T-helper 2 cell treated with Interferon-gamma antibody and Interleukin-4, amounts not matched to agents 100 ng/mL and 5 ng/mL, for 36 hours (primary cell): ENCODE measurements around the gene PLEKHH2. TPM values are rescaled to one million over a fixed set of nuclear protein-coding genes. Genes with fewer than 3 reads are reported as not detected.
"Not testable (repeated sequence)": the region's sequence is repeated elsewhere in the genome, so short reads cannot be mapped to it uniquely, and the experiment has no call there.

Source experiments
- intact Hi-C: fragments of 100-400 bp; cut with micrococcal nuclease; formaldehyde crosslinking; loops from one replicate; pipeline ENCODE4 v1.15.1; 2023
- total RNA-seq: library from RNA; stranded (reverse); gene quantifications from 2 replicates; pipeline ENCODE4 v1.2.3, GENCODE V29; 2022

Gene PLEKHH2
- 2.3 and 3.2 TPM in 2 replicates for total RNA-seq

DNA sequence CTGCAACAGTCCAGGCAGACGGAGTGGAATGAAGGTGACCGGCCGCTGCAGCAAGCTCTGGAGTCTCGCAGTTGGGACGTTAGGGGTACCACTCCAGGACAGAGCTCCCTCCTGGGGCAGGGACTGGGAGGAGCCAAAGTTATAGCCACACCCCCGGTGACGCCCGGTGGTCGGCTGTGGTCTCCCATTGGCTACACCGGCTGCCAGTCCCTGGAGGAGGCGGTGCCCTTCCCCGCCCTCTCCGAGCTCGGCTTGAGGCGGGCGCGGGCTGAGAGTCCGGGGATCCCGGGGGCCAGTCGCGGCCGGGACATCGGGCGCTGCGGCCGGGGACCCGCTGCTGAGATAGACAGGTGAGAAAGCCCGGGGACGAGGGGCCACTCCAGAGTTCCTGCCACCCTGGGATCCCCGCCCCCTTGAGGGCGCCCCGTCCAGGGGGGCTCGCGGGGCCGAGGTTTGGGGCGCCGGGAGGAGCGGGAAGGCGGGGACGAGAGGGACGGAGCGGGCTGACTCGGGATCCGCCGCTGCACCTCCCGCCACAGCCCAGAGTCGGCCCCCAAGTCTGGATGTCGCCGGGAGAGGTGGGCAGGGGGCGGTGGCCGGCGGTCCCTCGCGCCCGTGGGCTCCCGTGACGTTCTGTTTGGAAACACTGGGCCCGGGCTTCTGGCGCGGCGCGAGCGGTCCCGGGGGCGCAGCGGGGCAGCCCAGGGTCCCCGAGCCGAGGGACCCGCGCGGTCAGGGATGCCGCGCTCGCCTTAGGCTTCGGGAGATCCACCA lies at the start of gene PLEKHH2:
PLEKHH2 (plus strand) TSS at position 231 of the 774 bp plus-strand sequence. CDS start 7,414 bp downstream, outside the sequence.
- intact Hi-C loops: loop anchor here (1.0 to 5.0 kb wide), 3 partner anchors 41 to 1275 kb away; partner anchors contain the start of genes COX7A2L, DYNC2LI1 and THADA

DNA sequence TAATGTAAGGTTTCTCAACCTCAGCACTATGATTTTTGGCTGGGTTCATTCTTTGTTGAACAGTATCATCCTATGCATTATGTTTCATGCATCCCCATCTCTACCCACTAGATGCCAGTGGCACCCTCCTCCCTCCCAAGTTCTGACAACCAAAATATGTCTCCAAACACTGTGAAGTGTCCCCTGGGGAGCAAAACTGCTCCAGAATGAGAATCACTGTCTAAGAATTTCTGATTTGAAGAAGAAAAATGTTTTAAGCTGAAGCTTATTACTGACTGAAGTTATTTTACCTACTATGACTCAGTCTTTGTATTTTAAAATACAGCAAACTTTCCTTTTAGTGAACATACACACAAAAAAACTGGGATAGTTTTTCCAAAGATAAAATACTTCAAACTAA lies 44.6 kb upstream of the PLEKHH2 start:
- intact Hi-C loops: no loop called here

DNA sequence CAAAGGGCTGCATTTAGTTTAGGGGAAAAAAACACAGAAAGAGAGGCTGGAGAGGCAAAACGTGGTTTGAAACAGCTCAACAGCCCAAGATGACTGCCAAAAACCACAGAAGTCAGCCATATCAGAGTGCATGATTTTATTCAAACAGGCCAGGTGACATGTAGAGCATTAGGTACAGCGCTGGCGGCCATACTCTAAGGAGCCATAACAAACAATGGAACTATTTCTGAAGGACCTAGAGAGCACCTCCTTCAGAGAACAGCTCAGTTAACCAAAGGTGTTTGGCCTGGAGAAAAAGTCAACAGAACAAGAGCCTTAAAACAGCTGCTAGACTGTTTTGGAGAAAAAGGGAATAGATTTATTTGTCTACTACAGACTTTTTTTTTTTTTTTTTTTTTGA lies 43.8 kb upstream of the PLEKHH2 start:
- intact Hi-C loops: no loop called here

DNA sequence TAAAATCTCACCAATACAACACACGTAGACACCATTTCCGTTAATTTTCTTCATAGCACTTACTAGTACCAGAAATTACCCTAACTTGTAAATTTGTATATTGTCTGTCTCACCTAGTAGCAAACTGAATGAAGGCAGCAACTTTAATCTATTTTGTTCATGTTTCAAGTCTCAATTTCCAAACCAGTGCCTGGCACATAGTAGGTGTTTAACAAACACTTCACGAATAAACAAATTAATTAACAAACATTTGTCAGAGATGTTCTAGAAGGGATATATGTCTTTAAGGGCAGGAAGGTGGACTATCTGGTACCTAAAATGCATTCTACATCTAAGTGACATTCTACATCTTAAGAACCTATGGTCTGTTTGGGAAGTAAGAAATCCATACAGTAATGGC lies 42.2 kb upstream of the PLEKHH2 start:
- intact Hi-C loops: no loop called here

DNA sequence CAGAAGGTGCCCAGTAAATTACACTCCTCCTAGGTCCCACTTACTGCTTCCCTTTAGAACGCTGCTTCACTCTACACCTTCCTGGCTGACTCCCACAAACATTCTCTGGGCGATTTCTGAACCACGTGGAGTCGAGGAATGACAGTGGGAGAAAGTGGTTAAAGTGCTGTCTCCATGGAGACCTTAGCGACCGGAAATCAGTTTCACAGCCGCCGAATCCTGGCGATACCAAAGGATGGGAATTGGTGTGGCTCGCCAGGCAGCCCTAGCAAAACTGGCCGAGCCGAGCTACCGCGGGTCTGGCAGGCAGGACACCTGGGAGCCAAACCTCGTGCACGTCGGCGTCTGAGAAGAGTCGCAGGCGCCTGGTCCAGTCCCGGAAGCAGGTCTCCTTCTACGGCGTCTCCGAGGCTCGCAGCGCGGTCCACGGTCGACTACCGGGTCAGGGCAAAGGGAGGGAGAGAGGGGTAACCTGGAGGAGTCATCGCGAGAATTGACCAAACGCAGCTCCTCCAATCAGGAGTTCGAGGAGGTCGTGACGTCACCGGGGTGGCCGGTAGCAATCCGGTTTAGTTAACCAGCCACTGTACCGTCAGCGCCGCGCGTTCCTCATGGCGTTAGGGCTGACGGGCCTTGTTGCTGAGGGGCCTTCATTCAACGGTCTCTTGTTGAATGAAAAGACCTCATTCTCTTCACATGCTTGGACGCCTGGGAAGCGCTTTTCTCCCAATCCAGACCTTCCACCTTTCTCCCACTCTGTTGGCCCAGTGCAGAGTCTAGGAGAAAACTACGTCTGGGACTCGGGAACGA lies 41.3 kb upstream of the PLEKHH2 start, which contains the start of gene THADA:
THADA (minus strand) TSS at position 436 of the 810 bp plus-strand sequence. CDS start 3,646 bp downstream, outside the sequence.
- intact Hi-C loops: loop anchor here (1.0 to 2.0 kb wide), 6 partner anchors 13 to 786 kb away; partner anchors contain the start of genes DYNC2LI1, PLEKHH2, PPM1B and ZFP36L2

DNA sequence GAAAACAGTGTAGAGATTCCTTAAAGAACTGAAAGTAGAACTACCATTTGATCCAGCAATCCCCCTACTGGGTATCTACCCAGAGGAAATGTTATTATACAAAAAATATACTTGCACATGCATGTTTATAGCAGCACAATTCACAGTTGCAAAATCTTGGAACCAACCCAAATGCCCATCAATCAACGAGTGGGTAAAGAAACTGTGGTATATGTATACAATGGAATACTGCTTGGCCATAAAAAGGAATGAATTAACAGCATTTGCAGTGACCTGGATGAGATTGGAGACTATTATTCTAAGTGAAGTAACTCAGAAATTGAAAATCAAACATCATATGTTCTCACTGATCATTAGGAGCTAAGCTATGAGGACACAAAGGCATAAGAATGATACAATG lies 36.5 kb upstream of the PLEKHH2 start:
- intact Hi-C loops: not testable (repeated sequence)

DNA sequence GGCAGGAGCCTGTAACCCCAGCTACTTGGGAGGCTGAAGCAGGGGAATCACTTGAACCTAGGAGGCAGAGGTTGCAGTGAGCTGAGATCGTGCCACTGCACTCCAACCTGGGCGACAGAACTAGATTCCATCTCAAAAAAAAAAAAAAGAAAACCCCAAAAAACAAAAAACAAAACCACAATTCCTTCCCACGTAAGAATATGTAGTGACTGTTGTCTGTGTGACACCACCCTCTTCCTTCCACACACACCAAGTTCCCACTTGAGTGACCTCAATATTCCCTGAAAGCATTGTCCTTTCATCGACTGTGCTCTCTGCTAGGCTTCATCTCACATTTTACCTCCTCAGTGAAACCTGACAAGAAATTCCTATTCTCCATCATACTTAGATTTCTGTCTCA lies 32.4 kb upstream of the PLEKHH2 start:
- intact Hi-C loops: no loop called here

DNA sequence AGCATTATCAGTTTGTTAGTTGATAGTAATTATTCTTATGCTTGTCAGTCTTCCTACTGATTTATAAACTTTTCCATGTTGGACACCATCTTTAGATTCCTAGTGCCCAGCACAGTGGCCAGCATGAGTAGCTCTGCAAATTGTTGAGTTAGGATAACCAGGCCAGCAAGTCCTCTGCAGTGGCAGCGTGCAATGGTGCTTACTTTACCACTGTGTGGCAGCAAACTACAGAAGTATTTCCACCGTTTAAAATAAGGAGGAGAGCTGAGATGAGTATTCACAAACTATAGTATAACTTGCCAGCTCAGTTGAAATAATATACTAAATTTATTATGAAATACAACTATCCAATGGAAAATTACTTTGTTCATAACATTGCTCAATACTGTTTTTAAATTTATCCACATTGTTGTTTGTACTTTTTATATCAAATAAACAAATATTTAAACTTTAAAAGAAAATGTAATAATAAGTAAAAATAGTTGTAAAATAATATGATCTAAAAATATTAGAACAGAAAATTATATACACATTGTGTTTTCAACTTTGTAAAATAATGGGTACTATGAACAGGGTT lies 31.9 kb upstream of the PLEKHH2 start:
- intact Hi-C loops: no loop called here

DNA sequence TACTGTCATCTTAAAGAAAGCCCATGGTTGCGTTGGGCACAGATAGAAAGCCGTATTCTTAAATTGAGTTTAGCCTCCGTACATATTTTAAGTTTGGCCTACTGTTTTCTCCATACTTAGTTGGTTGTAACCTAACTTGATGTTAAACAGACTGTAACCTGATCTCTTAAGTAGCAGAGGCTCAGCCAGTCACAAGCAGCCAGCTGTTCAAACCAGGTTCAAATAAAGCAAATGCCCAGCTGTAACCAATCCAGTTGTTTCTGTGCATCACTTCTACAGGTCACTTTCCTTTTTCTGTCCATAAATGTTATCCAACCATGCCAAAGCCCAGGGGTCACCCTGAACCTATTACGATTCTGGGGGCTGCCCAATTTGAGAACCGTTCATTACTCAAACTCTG lies 31.2 kb upstream of the PLEKHH2 start:
- intact Hi-C loops: no loop called here

DNA sequence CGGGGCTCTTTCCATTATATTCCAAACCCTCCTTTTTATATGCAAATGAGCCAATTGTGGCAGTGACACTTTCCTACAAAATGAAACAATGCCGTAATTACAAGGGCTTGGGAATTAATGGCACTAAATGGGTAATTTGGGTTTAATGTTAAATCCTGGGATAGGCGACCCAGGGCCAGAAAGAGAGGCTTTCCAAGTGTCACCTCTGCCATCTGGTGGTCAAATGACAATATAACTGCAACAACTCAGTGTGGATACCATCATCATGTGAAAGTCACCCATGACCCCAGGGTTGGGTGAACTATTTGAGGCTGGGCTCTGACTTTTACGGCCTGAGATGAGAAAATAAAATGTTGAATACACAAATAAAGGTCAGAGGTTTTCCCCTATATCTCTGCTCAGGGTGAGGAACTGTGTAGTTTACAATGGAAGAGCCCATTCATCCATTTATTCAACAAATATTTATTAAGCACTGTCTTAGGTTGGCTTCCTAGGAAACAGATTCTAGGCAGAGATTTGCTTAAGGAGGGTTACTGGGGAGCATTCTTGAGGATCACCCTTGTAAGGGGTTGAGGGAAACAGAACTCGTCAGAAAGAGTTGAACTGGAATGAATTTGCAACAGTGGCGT lies 27.7 kb upstream of the PLEKHH2 start:
- intact Hi-C loops: loop anchor here (1.0 kb wide), 4 partner anchors 13 to 781 kb away; partner anchors contain the start of gene THADA

DNA sequence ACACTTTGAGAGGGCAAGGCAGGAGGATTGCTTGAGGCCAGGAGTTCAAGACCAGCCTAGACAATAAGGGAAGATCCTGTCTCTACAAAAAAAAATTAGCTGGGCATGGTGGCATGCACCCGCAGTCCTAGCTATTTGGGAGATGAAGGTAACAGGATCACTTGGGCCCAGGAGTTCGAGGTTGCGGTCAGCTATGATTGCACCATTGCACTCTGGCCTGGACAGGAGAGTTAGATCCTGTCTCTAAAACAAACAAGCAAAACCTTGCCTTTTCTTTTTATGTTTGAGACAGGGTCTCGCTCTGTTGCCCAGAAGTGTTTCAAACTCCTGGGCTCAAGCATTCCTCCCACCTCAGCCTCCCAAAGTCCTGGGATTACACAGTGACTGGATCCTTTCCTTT lies 26.7 kb upstream of the PLEKHH2 start:
- intact Hi-C loops: no loop called here

DNA sequence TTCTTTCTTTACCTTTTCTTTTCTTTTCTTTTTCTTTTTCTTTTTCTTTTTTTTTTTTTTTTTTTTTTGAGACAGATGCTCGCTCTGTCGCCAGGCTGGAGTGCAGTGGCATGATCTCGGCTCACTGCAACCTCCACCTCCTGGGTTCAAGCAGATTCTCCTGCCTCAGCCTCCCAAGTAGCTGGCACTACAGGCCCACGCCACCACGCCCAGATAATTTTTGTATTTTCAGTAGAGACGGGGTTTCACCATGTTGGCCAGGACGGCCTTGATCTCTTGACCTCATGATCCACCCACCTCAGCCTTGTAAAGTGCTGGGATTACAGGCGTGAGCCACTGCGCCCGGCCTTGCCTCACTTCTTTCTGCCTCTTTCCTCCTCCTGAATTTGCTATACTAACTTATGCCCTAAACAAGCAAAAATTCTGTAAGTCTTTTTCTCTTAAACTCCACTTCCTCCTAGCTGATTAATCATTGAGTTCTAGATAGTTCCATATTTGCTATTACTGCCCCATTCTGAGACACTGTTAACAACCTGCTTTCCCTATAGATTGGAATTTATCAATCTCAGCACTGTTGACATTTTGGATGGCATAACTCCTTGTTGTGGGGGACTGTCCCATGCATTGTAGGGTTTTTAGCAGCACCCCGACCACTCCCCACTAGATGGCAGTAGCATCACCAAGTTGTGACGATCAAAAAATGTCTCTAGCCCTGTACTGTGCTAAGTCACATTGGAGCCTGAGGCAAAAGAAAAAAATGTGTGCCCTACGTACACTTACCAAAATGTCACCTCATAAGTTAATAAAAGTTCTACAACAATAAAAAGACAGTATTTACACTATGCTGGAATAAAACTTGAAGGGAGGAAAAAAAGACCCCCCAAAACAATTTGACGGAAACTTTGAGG lies 24.8 kb upstream of the PLEKHH2 start:
- intact Hi-C loops: loop anchor here (1.0 kb wide), 1 partner anchor 266 kb away; no protein-coding TSS in a partner anchor

DNA sequence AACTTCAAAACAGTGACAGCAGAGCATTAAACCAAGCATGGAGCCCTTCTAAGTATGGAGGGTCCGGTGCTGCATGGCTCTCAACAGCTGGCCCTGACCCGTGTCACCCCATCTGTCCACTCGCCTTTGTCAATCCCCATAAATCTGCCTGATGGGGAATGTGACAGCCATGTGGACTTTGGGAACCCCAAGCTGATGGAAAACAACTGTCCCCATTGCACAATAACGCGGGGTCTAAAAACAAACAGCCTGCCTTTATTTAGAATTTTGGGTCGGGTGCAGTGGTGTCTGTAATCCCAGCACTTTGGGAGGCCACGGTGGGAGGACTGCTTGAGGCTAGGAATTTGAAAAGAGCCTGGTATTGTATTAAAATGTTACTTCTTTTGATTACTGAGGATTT lies 24.1 kb upstream of the PLEKHH2 start:
- intact Hi-C loops: loop anchor here (1.0 kb wide), 1 partner anchor 265 kb away; no protein-coding TSS in a partner anchor

DNA sequence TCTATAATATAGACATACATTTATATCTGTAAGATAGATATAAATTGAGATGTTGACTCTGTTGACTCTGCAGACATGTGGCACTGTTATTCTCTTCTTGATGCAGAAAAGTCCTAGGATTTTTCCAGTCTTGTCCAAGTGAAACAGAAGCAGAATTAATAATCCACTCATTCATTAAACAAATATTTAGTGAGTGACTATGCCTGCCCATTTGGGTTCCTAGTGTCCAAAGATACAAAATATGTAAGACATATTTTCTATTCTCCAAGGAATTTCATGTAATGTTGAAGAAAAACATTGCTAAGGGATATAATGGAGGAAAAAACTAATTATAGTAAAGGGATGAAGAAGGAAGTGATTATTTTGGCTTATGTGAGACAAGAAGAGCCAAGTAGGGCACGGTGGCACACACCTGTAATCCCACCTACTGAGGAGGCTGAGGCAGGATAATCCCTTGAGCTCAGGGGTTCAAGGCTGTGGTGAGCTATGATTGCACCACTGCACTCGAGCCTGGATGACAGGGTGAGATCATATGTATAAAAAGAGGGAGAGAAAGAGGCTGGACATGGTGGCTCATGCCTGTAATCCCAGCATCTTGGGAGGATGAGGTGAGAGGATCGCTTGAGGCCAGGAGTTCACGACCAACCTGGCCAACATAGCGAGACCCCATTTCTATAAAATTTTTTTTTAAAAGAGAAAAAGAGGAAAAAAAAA lies 19.9 kb upstream of the PLEKHH2 start:
- intact Hi-C loops: no loop called here

DNA sequence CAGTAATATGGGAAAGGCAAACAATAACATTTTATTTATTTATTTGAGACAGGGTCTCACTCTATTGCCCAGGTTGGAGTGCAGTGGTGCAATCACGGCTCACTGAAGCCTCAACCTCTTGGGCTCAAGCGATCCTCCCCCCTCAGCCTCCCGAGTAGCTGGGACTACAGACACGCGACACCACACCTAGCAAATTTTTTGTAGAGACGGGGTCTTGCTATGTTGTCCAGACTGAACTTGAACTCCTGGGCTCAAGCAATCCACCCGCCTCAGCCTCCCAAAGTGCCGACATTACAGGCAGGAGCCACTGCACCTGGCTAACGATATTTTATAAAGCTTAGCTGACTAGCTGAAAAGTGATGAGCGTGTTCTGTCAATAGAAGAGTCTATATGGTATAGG lies 17.5 kb upstream of the PLEKHH2 start:
- intact Hi-C loops: no loop called here

DNA sequence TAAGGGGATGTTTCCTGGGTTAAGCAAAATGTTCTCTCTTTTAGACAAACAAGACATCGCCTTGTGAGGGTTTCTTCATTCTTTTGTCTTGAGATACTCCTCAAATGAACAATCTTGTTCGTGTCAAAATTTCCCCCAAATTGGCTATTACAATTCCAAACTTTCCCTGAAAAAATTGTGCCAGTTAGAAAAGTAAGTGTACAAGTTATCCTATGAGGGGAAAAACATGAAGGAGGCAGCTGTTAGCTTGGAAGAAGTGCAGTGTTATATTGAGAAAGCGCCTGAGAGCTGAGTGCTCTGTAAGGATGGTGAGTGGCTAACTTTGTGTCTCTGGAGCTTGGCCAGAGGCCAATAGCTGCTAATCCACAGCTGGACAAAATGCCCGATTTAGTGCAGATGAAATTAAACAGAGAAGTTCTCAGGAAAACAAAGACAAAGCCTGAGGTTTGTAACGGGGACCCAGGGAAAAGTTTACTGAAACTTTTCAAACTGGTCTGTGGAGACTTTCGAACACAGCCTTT lies 14.1 kb upstream of the PLEKHH2 start:
- intact Hi-C loops: no loop called here

DNA sequence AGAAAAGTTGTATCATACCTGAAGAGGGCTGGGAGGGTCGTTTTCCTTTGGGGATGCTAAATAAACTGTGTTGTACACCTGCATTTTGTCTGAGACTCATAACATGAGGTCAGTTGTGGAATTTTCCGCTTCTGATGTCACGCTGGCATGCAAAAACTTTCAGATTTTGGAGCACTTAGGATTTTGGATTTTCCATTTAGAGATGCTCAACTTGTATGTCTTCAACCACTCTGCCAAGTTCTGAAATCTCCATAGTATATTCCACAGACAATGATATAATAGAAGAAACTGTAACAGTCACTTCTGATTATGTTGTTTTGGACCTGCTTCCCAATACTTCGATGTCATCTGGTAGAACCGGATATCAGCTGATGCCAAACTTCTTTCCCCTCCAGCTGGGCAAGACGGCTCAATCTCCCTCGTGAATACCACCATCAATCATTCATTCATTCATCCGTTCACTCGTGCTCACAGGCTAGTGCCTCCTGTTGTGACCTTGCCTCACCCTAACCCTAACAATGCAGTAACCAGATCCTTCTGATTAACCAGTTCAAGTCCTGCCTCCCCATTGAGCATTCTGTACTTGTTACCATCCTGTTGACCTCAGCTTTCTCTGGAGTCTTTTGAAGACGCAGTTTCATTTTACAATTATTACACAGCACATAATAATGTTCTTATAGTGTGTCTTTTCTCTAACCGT lies 5.3 kb upstream of the PLEKHH2 start:
- intact Hi-C loops: no loop called here

DNA sequence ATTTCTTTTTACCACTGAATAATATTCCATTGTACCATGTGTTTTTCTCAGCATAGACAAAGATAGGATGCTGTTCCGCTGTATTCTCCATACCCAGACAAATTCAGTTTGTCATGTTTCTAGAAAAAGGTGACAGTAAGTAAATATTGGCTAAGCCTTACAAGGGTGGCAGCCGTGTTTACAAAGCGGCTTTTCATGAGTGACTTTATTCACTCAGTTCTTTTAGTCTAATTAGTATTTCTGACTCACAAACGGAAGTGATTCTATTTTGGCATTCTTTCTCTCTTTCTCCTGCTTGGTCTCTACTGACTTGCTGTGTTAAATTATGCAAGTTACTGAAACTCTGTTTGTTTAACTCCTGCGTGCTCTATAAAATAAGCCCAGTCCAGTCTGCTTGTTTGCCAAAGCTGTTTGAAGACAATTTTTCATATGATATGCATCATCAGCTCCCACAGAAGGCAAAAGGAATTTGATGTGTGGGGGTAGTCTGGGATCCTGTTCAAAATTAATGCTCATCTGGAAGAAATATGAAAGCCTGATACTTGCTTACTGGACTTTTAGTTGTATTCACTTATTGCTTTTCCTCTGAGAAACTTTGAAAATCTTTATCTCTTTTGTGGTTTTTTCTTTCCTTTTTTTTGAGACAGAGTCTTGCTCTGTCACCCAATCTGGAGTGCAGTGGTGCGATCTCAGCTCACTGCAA lies 2.3 kb upstream of the PLEKHH2 start:
- intact Hi-C loops: loop anchor here (5.0 kb wide), 1 partner anchor 1272 kb away; the partner anchor contains the start of gene COX7A2L
